Neural progenitor cell (in vitro differentiated cells): ENCODE results near the gene PCCA. TPM values are rescaled to one million over a fixed set of nuclear protein-coding genes. Genes with fewer than 3 reads are reported as not detected.

Experiments
- DNase-seq: peaks from one replicate; pipeline ENCODE4 v3.0.0-alpha.2; 2016; ENCODE audit warnings: low spot score
- H2AFZ ChIP-seq: fragments of 200-600 bp; sonication (generic); replicated peaks from 2 replicates; pipeline ENCODE4 v1.6.1; 2016; ENCODE audit warnings: antibody characterized with exemption
- H3F3A ChIP-seq: fragments of 200-600 bp; sonication (generic); 2 replicates; pipeline ENCODE4 v1.6.1; 2016; ENCODE audit warnings: antibody characterized with exemption, low read depth
- H3K27ac ChIP-seq: fragments of 200-600 bp; sonication (generic); 2 replicates; pipeline ENCODE4 v1.5.1; 2016; ENCODE audit warnings: mild to moderate bottlenecking
- H3K27me3 ChIP-seq: fragments of 200-600 bp; sonication (generic); 2 replicates; pipeline ENCODE4 v1.6.1; 2016; ENCODE audit warnings: mild to moderate bottlenecking, moderate library complexity
- H3K36me3 ChIP-seq: fragments of 200-600 bp; sonication (generic); 2 replicates; pipeline ENCODE4 v1.5.1; 2016
- H3K4me1 ChIP-seq: fragments of 200-600 bp; sonication (generic); 2 replicates; pipeline ENCODE4 v1.6.1; 2016; ENCODE audit warnings: mixed run types
- H3K4me2 ChIP-seq: fragments of 200-600 bp; sonication (generic); 2 replicates; pipeline ENCODE4 v1.6.1; 2016
- H3K4me3 ChIP-seq: fragments of 200-600 bp; sonication (generic); 2 replicates; pipeline ENCODE4 v1.5.1; 2016
- H3K79me2 ChIP-seq: fragments of 200-600 bp; sonication (generic); 2 replicates; pipeline ENCODE4 v1.6.1; 2016; ENCODE audit warnings: low read depth
- H3K9ac ChIP-seq: fragments of 200-600 bp; sonication (generic); 2 replicates; pipeline ENCODE4 v1.6.1; 2016
- H3K9me3 ChIP-seq: fragments of 200-600 bp; sonication (generic); 2 replicates; pipeline ENCODE4 v1.5.1; 2016; ENCODE audit warnings: low read depth
- H4K20me1 ChIP-seq: fragments of 200-600 bp; sonication (generic); 2 replicates; pipeline ENCODE4 v1.6.1; 2016; ENCODE audit warnings: low read depth
- H3K27ac Mint-ChIP-seq: 3 replicates; pipeline ENCODE4 v1.8.0; 2021; ENCODE audit warnings: mixed read lengths
- H3K27me3 Mint-ChIP-seq: 2 replicates; pipeline ENCODE4 v1.8.0; 2022; ENCODE audit warnings: low read depth, mild to moderate bottlenecking, inconsistent platforms, moderate library complexity, mixed read lengths; ENCODE audit not compliant: insufficient read depth
- H3K36me3 Mint-ChIP-seq: 3 replicates; pipeline ENCODE4 v1.8.0; 2021; ENCODE audit warnings: mixed read lengths
- H3K4me1 Mint-ChIP-seq: 3 replicates; pipeline ENCODE4 v1.8.0; 2021; ENCODE audit warnings: mixed read lengths
- H3K4me3 Mint-ChIP-seq: 3 replicates; pipeline ENCODE4 v1.8.0; 2021; ENCODE audit warnings: mild to moderate bottlenecking, moderate library complexity, mixed read lengths
- H3K9me3 Mint-ChIP-seq: 3 replicates; pipeline ENCODE4 v1.8.0; 2020; ENCODE audit warnings: mixed read lengths
- EZH2 ChIP-seq: fragments of 200-600 bp; sonication (generic); IDR thresholded peaks from 2 replicates; pipeline ENCODE4 v1.6.1; 2017; ENCODE audit warnings: antibody characterized with exemption, mild to moderate bottlenecking, moderate library complexity
- EZH2phosphoT487 ChIP-seq: fragments of 200-600 bp; sonication (generic); IDR thresholded peaks from 2 replicates; pipeline ENCODE4 v1.6.1; 2017; ENCODE audit warnings: antibody characterized with exemption
- total RNA-seq: library from RNA; depleted of rRNA; stranded (reverse); fragments of >200 nt; gene quantifications from 2 replicates; pipeline ENCODE4 v1.2.3, GENCODE V29; 2015; ENCODE audit warnings: low replicate concordance
- TF ChIP-seq, protein P1 (sequence below): fragments of 200-600 bp; sonication (generic); IDR thresholded peaks from 2 replicates; pipeline ENCODE4 v1.5.1; 2017; ENCODE audit warnings: antibody characterized with exemption, mild to moderate bottlenecking

Gene PCCA
- total RNA-seq, 1 donor from 2014 or later, result 60.6 TPM

GRCh38 chr13:100229603-100230002, 140.7 kb downstream of the PCCA start:
- Histone ChIP-seq H2AFZ (no peak overlapping the region), H3K4me1 (peaks cover 57% of the 10 kb centered on the region), H3K4me3 (no peak overlapping the region), H3K27ac (no peak overlapping the region), H3K4me2 (no peak overlapping the region), H3K36me3 (no peaks in the 10 kb centered on the region), H3K79me2 (peaks cover 64% of the 10 kb centered on the region), H4K20me1 (peaks cover 12% of the 10 kb centered on the region), H3F3A (peaks cover 35% of the 10 kb centered on the region), H3K9ac (no peak overlapping the region), H3K9me3 (no peaks in the 10 kb centered on the region), H3K27me3 (no peaks in the 10 kb centered on the region)
- Mint-ChIP-seq H3K9me3 (no peaks in the 10 kb centered on the region), H3K27ac (no peak overlapping the region), H3K4me3 (no peak overlapping the region), H3K27me3 (no peaks in the 10 kb centered on the region), H3K4me1 (peaks cover 20% of the 10 kb centered on the region), H3K36me3 (peaks cover 10% of the 10 kb centered on the region)
- TF ChIP-seq EZH2 (no peak), EZH2phosphoT487 (no peak)
- TF ChIP-seq, protein P1, sequence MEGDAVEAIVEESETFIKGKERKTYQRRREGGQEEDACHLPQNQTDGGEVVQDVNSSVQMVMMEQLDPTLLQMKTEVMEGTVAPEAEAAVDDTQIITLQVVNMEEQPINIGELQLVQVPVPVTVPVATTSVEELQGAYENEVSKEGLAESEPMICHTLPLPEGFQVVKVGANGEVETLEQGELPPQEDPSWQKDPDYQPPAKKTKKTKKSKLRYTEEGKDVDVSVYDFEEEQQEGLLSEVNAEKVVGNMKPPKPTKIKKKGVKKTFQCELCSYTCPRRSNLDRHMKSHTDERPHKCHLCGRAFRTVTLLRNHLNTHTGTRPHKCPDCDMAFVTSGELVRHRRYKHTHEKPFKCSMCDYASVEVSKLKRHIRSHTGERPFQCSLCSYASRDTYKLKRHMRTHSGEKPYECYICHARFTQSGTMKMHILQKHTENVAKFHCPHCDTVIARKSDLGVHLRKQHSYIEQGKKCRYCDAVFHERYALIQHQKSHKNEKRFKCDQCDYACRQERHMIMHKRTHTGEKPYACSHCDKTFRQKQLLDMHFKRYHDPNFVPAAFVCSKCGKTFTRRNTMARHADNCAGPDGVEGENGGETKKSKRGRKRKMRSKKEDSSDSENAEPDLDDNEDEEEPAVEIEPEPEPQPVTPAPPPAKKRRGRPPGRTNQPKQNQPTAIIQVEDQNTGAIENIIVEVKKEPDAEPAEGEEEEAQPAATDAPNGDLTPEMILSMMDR, result no peak
- DNase-seq, result no peak

DNA sequence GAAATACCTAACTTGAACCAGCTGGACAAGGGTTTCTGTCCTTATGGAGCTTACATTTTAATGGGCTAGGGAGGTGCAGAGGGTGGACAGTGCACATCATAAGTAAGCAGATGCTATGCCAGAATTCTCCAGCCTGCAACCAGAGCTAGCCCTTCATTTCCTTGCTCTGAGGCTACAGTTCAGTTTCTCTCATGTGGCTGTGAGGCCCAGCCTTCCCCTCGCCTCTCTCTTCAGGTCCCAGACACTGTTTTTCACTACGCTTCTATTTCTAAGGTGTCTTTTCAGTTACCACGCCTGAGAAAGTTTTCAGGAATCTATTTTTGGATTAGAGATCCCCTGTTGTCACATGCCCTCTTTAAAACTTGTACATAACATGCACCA, 141.9 kb downstream of the PCCA start:
- Histone ChIP-seq H3F3A (peaks cover 47% of the 10 kb centered on the region), H3K9me3 (no peaks in the 10 kb centered on the region), H3K4me1 (peaks cover 64% of the 10 kb centered on the region), H3K4me2 (no peak overlapping the region), H3K4me3 (no peak overlapping the region), H3K9ac (no peak overlapping the region), H3K27ac (peak overlapping the region; percentile 64), H3K36me3 (no peaks in the 10 kb centered on the region), H2AFZ (no peak overlapping the region), H3K27me3 (no peaks in the 10 kb centered on the region), H4K20me1 (peaks cover 12% of the 10 kb centered on the region), H3K79me2 (peaks cover 76% of the 10 kb centered on the region)
- H3K36me3 Mint-ChIP-seq, result peaks cover 6% of the 10 kb centered on the region
- H3K27me3 Mint-ChIP-seq, result no peaks in the 10 kb centered on the region
- H3K4me1 Mint-ChIP-seq, result peaks cover 29% of the 10 kb centered on the region
- no peaks in the 10 kb centered on the region for H3K9me3 Mint-ChIP-seq
- H3K27ac Mint-ChIP-seq, result no peak overlapping the region
- H3K4me3 Mint-ChIP-seq, result no peak overlapping the region
- TF ChIP-seq, protein P1, result no peak
- TF ChIP-seq EZH2phosphoT487 (no peak), EZH2 (no peak)
- DNase-seq, result peak; percentile 5

DNA sequence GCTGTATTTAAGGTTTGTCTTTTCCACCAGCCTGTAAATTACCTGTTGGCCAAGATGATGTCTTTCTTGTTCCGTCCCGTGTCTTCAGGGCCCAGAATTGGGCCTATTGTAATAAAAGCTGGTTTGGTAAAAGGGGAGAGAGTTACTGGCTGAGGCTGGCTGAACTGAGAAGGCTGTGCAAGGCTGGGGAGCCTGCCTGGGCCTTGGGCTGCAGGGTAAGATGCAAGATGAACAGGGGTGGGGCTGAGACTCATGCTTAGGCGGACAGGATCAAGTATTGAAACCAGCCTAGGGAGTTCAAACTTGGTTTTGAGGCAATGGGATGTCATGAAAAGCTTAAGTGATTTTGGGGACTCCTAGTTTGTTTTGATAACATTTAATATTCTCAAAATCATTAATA, 142.3 kb downstream of the PCCA start:
- Histone ChIP-seq H3K27me3 (no peaks in the 10 kb centered on the region), H3K9ac (no peak overlapping the region), H3K4me2 (no peak overlapping the region), H3K9me3 (no peaks in the 10 kb centered on the region), H3F3A (peaks cover 47% of the 10 kb centered on the region), H3K27ac (peak overlapping the region; percentile 64), H3K4me1 (peaks cover 64% of the 10 kb centered on the region), H3K79me2 (peaks cover 78% of the 10 kb centered on the region), H3K36me3 (no peaks in the 10 kb centered on the region), H3K4me3 (no peak overlapping the region), H2AFZ (no peak overlapping the region), H4K20me1 (peaks cover 12% of the 10 kb centered on the region)
- Mint-ChIP-seq H3K9me3 (no peaks in the 10 kb centered on the region), H3K36me3 (peaks cover 6% of the 10 kb centered on the region), H3K27me3 (no peaks in the 10 kb centered on the region), H3K4me1 (peaks cover 29% of the 10 kb centered on the region), H3K4me3 (no peak overlapping the region), H3K27ac (no peak overlapping the region)
- peak; percentile 23 for DNase-seq
- TF ChIP-seq EZH2phosphoT487 (no peak), EZH2 (no peak)

- Histone ChIP-seq H3K36me3 (no peaks in the 10 kb centered on the region), H3K27me3 (no peaks in the 10 kb centered on the region), H3F3A (peaks cover 57% of the 10 kb centered on the region), H3K4me2 (peak overlapping the region; percentile 66), H3K4me3 (no peak overlapping the region), H3K27ac (peak overlapping the region; percentile 43), H3K4me1 (peaks cover 52% of the 10 kb centered on the region), H3K9me3 (no peaks in the 10 kb centered on the region), H2AFZ (no peak overlapping the region), H3K9ac (no peak overlapping the region), H3K79me2 (peaks cover 53% of the 10 kb centered on the region), H4K20me1 (peaks cover 12% of the 10 kb centered on the region)
- peak overlapping the region; percentile 24 for H3K27ac Mint-ChIP-seq
- peaks cover 3% of the 10 kb centered on the region for H3K9me3 Mint-ChIP-seq
- H3K4me3 Mint-ChIP-seq, result peak overlapping the region; percentile 38
- H3K27me3 Mint-ChIP-seq, result no peaks in the 10 kb centered on the region
- TF ChIP-seq, protein P1, result no peak
- no peak for TF ChIP-seq EZH2phosphoT487
- TF ChIP-seq EZH2, result no peak
- H3K4me1 Mint-ChIP-seq, result peaks cover 29% of the 10 kb centered on the region
- DNase-seq, result peak; percentile 66
- H3K36me3 Mint-ChIP-seq, result peaks cover 7% of the 10 kb centered on the region
Measured at GRCh38 chr13:100234006-100234405, 145.1 kb downstream of the PCCA start.
